ENCODE measurements around the gene ELFN1. TPM values are rescaled to one million over a fixed set of nuclear protein-coding genes. Genes with fewer than 3 reads are reported as not detected.

Gene ELFN1
- total and polyA plus RNA-seq, 9 of the 15 experiments (the other 6 are each of a cell fraction or from before 2014, with no cell fraction given) = 0.04 to 0.64 (median 0.18) TPM; not detected in 2

- H2AFZ ChIP-seq (ENCODE audit: low read depth, low read length) = no peak overlapping the region
- no TSS peak for BruUV-seq (replicated peaks)
- WGBS (ENCODE audit: insufficient coverage, low coverage, missing lambda C conversion rate) = 57% methylated on average over 19 of the region's 20 CpGs
- H3K27ac ChIP-seq (ENCODE audit: extremely low read depth, low read depth, low read length) = no peak overlapping the region
- ChIA-PET POLR2A (no interaction called here), CTCF (ENCODE audit: low intra/inter-chr PET ratio) (no interaction called here)
- in situ Hi-C loops (cut with MboI) = no loop called here
- intact Hi-C loops (cut with micrococcal nuclease) = no loop called here
- peaks cover 4% of the 10 kb centered on the region; the same call in 1 of the 2 replicates for H4K20me1 ChIP-seq (replicated peaks; ENCODE audit: control insufficient read depth, insufficient read depth, low read length)
- H3K9me1 ChIP-seq (ENCODE audit: control insufficient read depth, insufficient read depth, low read length) = no peaks in the 10 kb centered on the region
- no peak for DNase-seq (ENCODE audit: extremely low read depth in 1 of 4, low spot score in 3 of 4)
- H3K4me3 ChIP-seq = no peak overlapping the region
- H3K4me2 ChIP-seq (ENCODE audit: insufficient read depth, low read length) = no peak overlapping the region
- H3K27me3 ChIP-seq (ENCODE audit: control insufficient read depth in 2 of 2, insufficient read depth in 2 of 2, low read length in 2 of 2) = peaks cover 14 to 35% of the 10 kb centered on the region in 2 experiments; a peak in 3 of 5 replicates
- FAIRE-seq = no peak
- H3K9ac ChIP-seq (ENCODE audit: insufficient read depth in 1 of 2, low read depth in 2 of 2, low read length in 2 of 2) = peak overlapping the region in 1 of 2 experiments; percentile 42; a peak in 1 of 4 replicates
- H3K4me1 ChIP-seq (replicated peaks in 1 of 2; ENCODE audit: control insufficient read depth in 2 of 2, insufficient read depth in 2 of 2, low read length in 2 of 2) = peaks cover 5 to 65% of the 10 kb centered on the region in 2 experiments; a peak in 3 of 5 replicates
- H3K79me2 ChIP-seq (ENCODE audit: control insufficient read depth, insufficient read depth, low read length) = peaks cover 11% of the 10 kb centered on the region
- TF ChIP-seq POLR2G (IDR thresholded peaks at IDR 0.05; ENCODE audit: low read depth, low read length) (peak; percentile 25; the same call in 1 of the 2 replicates), ZNF695 (CRISPR knock-in tag; IDR thresholded peaks at IDR 0.05) (no peak), IFI16 (CRISPR knock-in tag; IDR thresholded peaks at IDR 0.05) (no peak), ZBTB9 (CRISPR knock-in tag; IDR thresholded peaks at IDR 0.05) (0 out of 2 replicates have a peak, but pooled peaks have one; percentile 50), HMGN3 (IDR thresholded peaks at IDR 0.05; ENCODE audit: borderline replicate concordance, extremely low read depth, insufficient read length, low read depth, low read length) (peak; percentile 33)
- peaks cover 16% of the 10 kb centered on the region; the same call in 1 of the 3 replicates for H3K36me3 ChIP-seq (ENCODE audit: control insufficient read depth, insufficient read depth, low read length)
- ATAC-seq = no peak
- no peaks in the 10 kb centered on the region for H3K9me3 ChIP-seq (replicated peaks; ENCODE audit: control insufficient read depth, insufficient read depth, low read depth, low read length)
Observed at GRCh38 chr7:1737956-1738355, 67.9 kb downstream of the ELFN1 start.
